Adipocyte (in vitro differentiated cells): Measurements from ENCODE around the gene CBARP.

Experiments
- DNase-seq: peaks from one replicate; pipeline ENCODE4 v3.0.0-alpha.2; 2015; ENCODE audit warnings: low read depth
- H3K27me3 ChIP-seq: replicated peaks from 2 replicates; pipeline ENCODE4 v1.7.0; 2013; ENCODE audit warnings: mild to moderate bottlenecking, low read length, moderate library complexity; ENCODE audit not compliant: control insufficient read depth, insufficient read depth
- H3K36me3 ChIP-seq: 2 replicates; pipeline ENCODE4 v1.7.0; 2013; ENCODE audit warnings: low read length, mild to moderate bottlenecking, moderate library complexity; ENCODE audit not compliant: control insufficient read depth, insufficient read depth, severe bottlenecking
- H3K4me1 ChIP-seq: 2 replicates; pipeline ENCODE4 v1.7.0; 2013; ENCODE audit warnings: mild to moderate bottlenecking, low read length, moderate library complexity; ENCODE audit not compliant: control insufficient read depth, insufficient read depth
- H3K4me3 ChIP-seq: 2 replicates; pipeline ENCODE4 v1.7.0; 2013; ENCODE audit warnings: mild to moderate bottlenecking, low read length, moderate library complexity
- H3K9ac ChIP-seq: 2 replicates; pipeline ENCODE4 v1.7.0; 2013; ENCODE audit warnings: mild to moderate bottlenecking, low read length, moderate library complexity
- H3K9me3 ChIP-seq: 2 replicates; pipeline ENCODE4 v1.7.0; 2013; ENCODE audit warnings: mild to moderate bottlenecking, low read length, moderate library complexity; ENCODE audit not compliant: control insufficient read depth

Gene CBARP

GRCh38 chr19:1254530-1255185, 16.9 kb upstream of the CBARP start:
- peaks cover 52% of the 10 kb centered on the region for H3K4me1 ChIP-seq
- no peaks in the 10 kb centered on the region for H3K9me3 ChIP-seq
- H3K9ac ChIP-seq: peak overlapping the region; percentile 97
- H3K27me3 ChIP-seq: no peaks in the 10 kb centered on the region
- peak overlapping the region; percentile 79 for H3K4me3 ChIP-seq
- no peak for DNase-seq
- peaks cover 54% of the 10 kb centered on the region for H3K36me3 ChIP-seq

- no peak for DNase-seq
- Histone ChIP-seq H3K4me1 (peaks cover 48% of the 10 kb centered on the region), H3K27me3 (no peaks in the 10 kb centered on the region), H3K9ac (peak overlapping the region; percentile 97), H3K36me3 (peaks cover 54% of the 10 kb centered on the region), H3K4me3 (peak overlapping the region; percentile 79), H3K9me3 (no peaks in the 10 kb centered on the region)
These were observed 16.3 kb upstream of the CBARP start for GRCh38 chr19:1254081-1254527.

- peak overlapping the region; percentile 97 for H3K9ac ChIP-seq
- H3K9me3 ChIP-seq: no peaks in the 10 kb centered on the region
- peak overlapping the region; percentile 79 for H3K4me3 ChIP-seq
- no peak for DNase-seq
- H3K36me3 ChIP-seq: peaks cover 54% of the 10 kb centered on the region
- peaks cover 45% of the 10 kb centered on the region for H3K4me1 ChIP-seq
- H3K27me3 ChIP-seq: no peaks in the 10 kb centered on the region
These were observed 15.8 kb upstream of the CBARP start for GRCh38 chr19:1253514-1254080.

GRCh38 chr19:1252821-1253513, 15.2 kb upstream of the CBARP start:
- no peaks in the 10 kb centered on the region for H3K9me3 ChIP-seq
- peak; percentile 97 for DNase-seq
- H3K4me1 ChIP-seq: peaks cover 41% of the 10 kb centered on the region
- peaks cover 48% of the 10 kb centered on the region for H3K36me3 ChIP-seq
- peak overlapping the region; percentile 97 for H3K9ac ChIP-seq
- H3K27me3 ChIP-seq: no peaks in the 10 kb centered on the region
- H3K4me3 ChIP-seq: peak overlapping the region; percentile 88

- Histone ChIP-seq H3K9me3 (no peaks in the 10 kb centered on the region), H3K36me3 (peaks cover 41% of the 10 kb centered on the region), H3K27me3 (no peaks in the 10 kb centered on the region), H3K4me3 (peak overlapping the region; percentile 88), H3K4me1 (peaks cover 40% of the 10 kb centered on the region), H3K9ac (peak overlapping the region; percentile 97)
- DNase-seq: peak; percentile 94
These were observed 14.5 kb upstream of the CBARP start for GRCh38 chr19:1252221-1252820.

- Histone ChIP-seq H3K9me3 (no peaks in the 10 kb centered on the region), H3K36me3 (peaks cover 34% of the 10 kb centered on the region), H3K4me1 (peaks cover 34% of the 10 kb centered on the region), H3K9ac (peak overlapping the region; percentile 97), H3K27me3 (no peaks in the 10 kb centered on the region), H3K4me3 (peak overlapping the region; percentile 88)
- DNase-seq: peak; percentile 70
These were observed 13.8 kb upstream of the CBARP start for GRCh38 chr19:1251330-1252220.

GRCh38 chr19:1250437-1251260, 12.8 kb upstream of the CBARP start:
- Histone ChIP-seq H3K9me3 (no peaks in the 10 kb centered on the region), H3K4me1 (peaks cover 30% of the 10 kb centered on the region), H3K9ac (peak overlapping the region; percentile 97), H3K27me3 (no peaks in the 10 kb centered on the region), H3K4me3 (peak overlapping the region; percentile 88), H3K36me3 (peaks cover 25% of the 10 kb centered on the region)
- peak; percentile 64 for DNase-seq

- Histone ChIP-seq H3K4me1 (peaks cover 29% of the 10 kb centered on the region), H3K9me3 (no peaks in the 10 kb centered on the region), H3K9ac (peak overlapping the region; percentile 97), H3K4me3 (peak overlapping the region; percentile 88), H3K27me3 (no peaks in the 10 kb centered on the region), H3K36me3 (peaks cover 19% of the 10 kb centered on the region)
- no peak for DNase-seq
These were observed 12.2 kb upstream of the CBARP start for GRCh38 chr19:1249990-1250436.

- Histone ChIP-seq H3K9ac (peak overlapping the region; percentile 97), H3K27me3 (no peaks in the 10 kb centered on the region), H3K4me3 (peak overlapping the region; percentile 88), H3K4me1 (peaks cover 29% of the 10 kb centered on the region), H3K9me3 (no peaks in the 10 kb centered on the region), H3K36me3 (peaks cover 13% of the 10 kb centered on the region)
- DNase-seq: peak; percentile 98
These were observed 11.6 kb upstream of the CBARP start for GRCh38 chr19:1249298-1249989.
